Stimulated activated CD8-positive, alpha-beta memory T cell treated with anti-CD3 and anti-CD28 coated beads, Interleukin-15, amount 100 ng/mL, for 24 hours (primary cell): Measurements from ENCODE around the gene TTLL8.
"Not testable (repeated sequence)": the region's sequence is repeated elsewhere in the genome, so short reads cannot be mapped to it uniquely, and the experiment has no call there.

Experiments used
- DNase-seq: peaks from one replicate; pipeline ENCODE4 v3.0.0-alpha.2; 2020; ENCODE audit warnings: low read depth

Gene TTLL8

GRCh38 chr22:50000587-50001387 lies 57.3 kb downstream of the TTLL8 start:
- no peak for DNase-seq

GRCh38 chr22:49999946-50000586 lies 58.0 kb downstream of the TTLL8 start:
- no peak for DNase-seq

- no peak for DNase-seq
Observed at GRCh38 chr22:49999063-49999945, 58.8 kb downstream of the TTLL8 start.

- DNase-seq, result no peak
Observed at GRCh38 chr22:49998718-49999062, 59.4 kb downstream of the TTLL8 start.

- DNase-seq, result no peak
Observed at GRCh38 chr22:49997932-49998717, 60.0 kb downstream of the TTLL8 start.

GRCh38 chr22:49997251-49997599 lies 60.9 kb downstream of the TTLL8 start:
- no peak for DNase-seq

GRCh38 chr22:49996518-49997250 lies 61.4 kb downstream of the TTLL8 start:
- DNase-seq, result no peak

- no peak for DNase-seq
Observed at GRCh38 chr22:49996119-49996517, 62.0 kb downstream of the TTLL8 start.

GRCh38 chr22:49995361-49996118 lies 62.6 kb downstream of the TTLL8 start:
- no peak for DNase-seq

- no peak for DNase-seq
Observed at GRCh38 chr22:49995041-49995360, 63.1 kb downstream of the TTLL8 start.

- no peak for DNase-seq
Observed at GRCh38 chr22:49994361-49995040, 63.6 kb downstream of the TTLL8 start.

- no peak for DNase-seq
Observed at GRCh38 chr22:49993649-49994360, 64.3 kb downstream of the TTLL8 start.

GRCh38 chr22:49992921-49993648 lies 65.0 kb downstream of the TTLL8 start:
- no peak for DNase-seq

- DNase-seq, result no peak
Observed at GRCh38 chr22:49991907-49992533, 66.1 kb downstream of the TTLL8 start.

GRCh38 chr22:49991167-49991566 lies 66.9 kb downstream of the TTLL8 start:
- no peak for DNase-seq

- not testable (repeated sequence) for DNase-seq
Observed at GRCh38 chr22:49989826-49990225, 68.3 kb downstream of the TTLL8 start.

- DNase-seq, result no peak
Observed at GRCh38 chr22:49986325-49986724, 71.8 kb downstream of the TTLL8 start.
